Chondrocyte (in vitro differentiated cells): ENCODE data around the gene NRTN. TPM values are rescaled to one million over a fixed set of nuclear protein-coding genes. Genes with fewer than 3 reads are reported as not detected.

Experiments
- DNase-seq: peaks from one replicate; pipeline ENCODE4 v3.0.0; 2021; ENCODE audit warnings: mixed read lengths, low spot score
- H3K27ac Mint-ChIP-seq: one replicate; pipeline ENCODE4 v1.8.0; 2021; ENCODE audit warnings: mild to moderate bottlenecking, moderate library complexity, mixed read lengths; ENCODE audit not compliant: unreplicated experiment
- H3K27me3 Mint-ChIP-seq: 2 replicates; pipeline ENCODE4 v1.8.0; 2021; ENCODE audit warnings: low read depth, mixed read lengths
- H3K36me3 Mint-ChIP-seq: 2 replicates; pipeline ENCODE4 v1.8.0; 2021; ENCODE audit warnings: low read depth, mixed read lengths
- H3K4me1 Mint-ChIP-seq: 2 replicates; pipeline ENCODE4 v1.8.0; 2021; ENCODE audit warnings: low read depth, mild to moderate bottlenecking, mixed read lengths
- H3K4me3 Mint-ChIP-seq: one replicate; pipeline ENCODE4 v1.8.0; 2021; ENCODE audit warnings: mild to moderate bottlenecking, moderate library complexity, mixed read lengths; ENCODE audit not compliant: unreplicated experiment
- H3K9me3 Mint-ChIP-seq: 2 replicates; pipeline ENCODE4 v1.8.0; 2021; ENCODE audit warnings: low read depth, mixed read lengths
- CTCF ChIP-seq: fragments of 200-600 bp; sonication (generic); IDR thresholded peaks from 2 replicates; pipeline ENCODE4 v1.5.0; 2021; ENCODE audit warnings: antibody characterized with exemption, mild to moderate bottlenecking, moderate library complexity
- total RNA-seq: library from RNA; stranded (reverse); gene quantifications from 3 replicates; pipeline ENCODE4 v1.2.1, GENCODE V29; 2021

Gene NRTN
- total RNA-seq, 1 donor from 2014 or later, result 0.77 TPM

- Mint-ChIP-seq H3K27ac (no peak overlapping the region), H3K4me3 (no peak overlapping the region)
Measured at GRCh38 chr19:5787409-5788182, 17.3 kb upstream of the NRTN start.

GRCh38 chr19:5788422-5788821 lies 16.4 kb upstream of the NRTN start:
- no peak overlapping the region for H3K27ac Mint-ChIP-seq
- TF ChIP-seq CTCF, result no peak
- H3K4me3 Mint-ChIP-seq, result no peak overlapping the region
- no peak for DNase-seq
- H3K9me3 Mint-ChIP-seq, result no peaks in the 10 kb centered on the region
- peaks cover 16% of the 10 kb centered on the region for H3K36me3 Mint-ChIP-seq
- H3K27me3 Mint-ChIP-seq, result no peaks in the 10 kb centered on the region
- peaks cover 10% of the 10 kb centered on the region for H3K4me1 Mint-ChIP-seq

More at GRCh38 chr19:5787409-5788182, 17.3 kb upstream of the NRTN start:
- no peak for DNase-seq
- no peak for TF ChIP-seq CTCF
- Mint-ChIP-seq H3K27me3 (no peaks in the 10 kb centered on the region), H3K36me3 (peaks cover 16% of the 10 kb centered on the region), H3K4me1 (peaks cover 10% of the 10 kb centered on the region), H3K9me3 (no peaks in the 10 kb centered on the region)

GRCh38 chr19:5789351-5789761 lies 15.5 kb upstream of the NRTN start:
- Mint-ChIP-seq H3K36me3 (peaks cover 16% of the 10 kb centered on the region), H3K4me3 (peak overlapping the region; percentile 12), H3K9me3 (no peaks in the 10 kb centered on the region), H3K4me1 (peaks cover 10% of the 10 kb centered on the region), H3K27me3 (no peaks in the 10 kb centered on the region), H3K27ac (no peak overlapping the region)
- TF ChIP-seq CTCF, result no peak
- no peak for DNase-seq

- no peaks in the 10 kb centered on the region for H3K9me3 Mint-ChIP-seq
- H3K27me3 Mint-ChIP-seq, result no peaks in the 10 kb centered on the region
- peaks cover 16% of the 10 kb centered on the region for H3K36me3 Mint-ChIP-seq
- TF ChIP-seq CTCF, result no peak
- H3K4me1 Mint-ChIP-seq, result peaks cover 10% of the 10 kb centered on the region
- no peak for DNase-seq
- H3K27ac Mint-ChIP-seq, result peak overlapping the region; percentile 99
- peak overlapping the region; percentile 96 for H3K4me3 Mint-ChIP-seq
Measured at GRCh38 chr19:5789886-5790558, 14.8 kb upstream of the NRTN start.

GRCh38 chr19:5790559-5791520 lies 14.0 kb upstream of the NRTN start, which contains the start of gene DUS3L:
Gene DUS3L, minus strand, starts transcription at chr19:5791163. Its CDS starts 22 bp downstream, at chr19:5791141.
- TF ChIP-seq CTCF, result no peak
- no peak for DNase-seq
- Mint-ChIP-seq H3K9me3 (no peaks in the 10 kb centered on the region), H3K27me3 (no peaks in the 10 kb centered on the region), H3K36me3 (peaks cover 16% of the 10 kb centered on the region), H3K4me3 (peak within 1 kb of the TSS; percentile 96), H3K27ac (peak within 1 kb of the TSS; percentile 99), H3K4me1 (peaks cover 10% of the 10 kb centered on the region)
